Hindlimb muscle (tissue), 1 donor: ENCODE data around the gene OPN1LW. TPM values are rescaled to one million over a fixed set of nuclear protein-coding genes. Genes with fewer than 3 reads are reported as not detected.
"Not testable (repeated sequence)": the region's sequence is repeated elsewhere in the genome, so short reads cannot be mapped to it uniquely, and the experiment has no call there.

Experiments used
- DNase-seq: peaks from one replicate; pipeline ENCODE4 v3.0.0-alpha.2; 2013
- polyA plus RNA-seq: library from polyadenylated mRNA; unstranded; fragments of 120-200 nt; gene quantifications from one replicate; pipeline ENCODE4 v1.2.1, GENCODE V29; 2013; ENCODE audit not compliant: insufficient read length

Gene OPN1LW
- polyA plus RNA-seq, 1 donor: not detected

- DNase-seq: no peak
Measured at GRCh38 chrX:154135458-154136229, 8.4 kb upstream of the OPN1LW start.

DNA sequence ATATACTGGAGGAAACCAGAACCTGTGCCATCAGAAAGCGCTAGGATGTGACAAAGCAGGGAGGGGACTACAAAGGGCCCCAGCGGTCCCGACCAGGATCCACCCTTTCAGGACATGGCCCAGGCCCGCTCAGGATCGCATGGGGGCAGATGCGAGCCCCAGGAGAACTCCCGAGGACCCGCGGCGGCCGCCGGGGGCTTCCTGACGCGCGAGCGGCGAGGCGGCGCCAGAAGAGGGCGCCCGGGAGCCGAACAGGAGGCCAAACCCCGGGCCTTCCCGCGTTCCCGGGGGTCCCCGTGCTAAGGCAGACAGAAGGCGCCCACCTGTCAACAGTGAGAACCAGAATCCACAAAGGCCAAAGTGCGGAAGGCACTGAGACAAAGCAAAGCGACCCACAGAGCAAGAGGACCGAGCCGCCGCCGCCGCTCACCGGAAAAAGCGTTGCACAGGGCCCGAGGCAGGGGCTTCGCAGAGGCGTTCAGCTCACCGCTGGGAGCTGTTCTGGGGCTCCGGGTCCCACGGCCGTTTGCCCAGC is 7.3 kb upstream of the OPN1LW start:
- peak; percentile 57 for DNase-seq

- no peak for DNase-seq
Measured at GRCh38 chrX:154138857-154139256, 5.2 kb upstream of the OPN1LW start.

- DNase-seq: no peak
Measured at GRCh38 chrX:154140206-154140605, 3.8 kb upstream of the OPN1LW start.

GRCh38 chrX:154140742-154141141 is 3.3 kb upstream of the OPN1LW start:
- DNase-seq: no peak

DNA sequence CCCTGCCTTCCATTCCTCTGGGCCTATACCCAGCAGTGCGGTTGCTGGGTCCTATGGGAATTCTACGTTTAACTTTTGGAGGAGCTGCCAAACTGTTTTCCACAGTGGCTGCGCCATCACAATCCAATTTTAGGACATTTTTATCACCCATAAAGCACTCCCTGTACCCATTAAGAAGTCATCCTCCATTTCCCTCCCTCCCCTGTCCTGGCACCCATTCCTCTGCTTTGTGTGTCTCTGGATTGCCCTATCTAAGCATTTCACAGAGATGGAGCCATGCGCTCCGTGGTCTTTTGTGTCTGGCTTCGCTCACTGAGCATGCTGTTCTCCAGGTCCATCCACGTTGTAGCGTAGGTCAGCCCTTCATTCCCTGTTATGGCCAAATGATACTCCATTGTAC is 1.7 kb upstream of the OPN1LW start:
- no peak for DNase-seq

- no peak for DNase-seq
Measured at GRCh38 chrX:154142950-154143745, 895 bp upstream of the OPN1LW start.

DNA sequence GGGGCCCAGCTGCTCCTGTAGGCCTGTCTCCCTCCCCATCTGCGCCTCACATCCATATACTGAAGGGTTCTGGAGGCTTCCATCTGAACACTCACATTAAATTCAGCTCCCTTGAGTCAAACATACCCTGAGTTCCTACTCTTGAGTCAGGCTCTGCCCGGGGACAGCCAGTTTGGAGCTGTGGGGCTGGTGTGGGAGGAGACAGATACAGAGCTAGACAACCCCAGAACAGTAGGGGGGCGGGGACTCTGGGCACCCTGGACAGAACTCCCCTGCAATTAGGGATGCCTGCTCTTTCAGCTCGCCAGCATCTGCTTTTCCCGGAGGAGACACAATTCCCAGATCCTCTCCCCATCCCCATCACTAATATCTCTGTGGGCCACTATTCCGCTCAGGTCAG is 7.0 kb downstream of the OPN1LW start:
- DNase-seq: not testable (repeated sequence)

DNA sequence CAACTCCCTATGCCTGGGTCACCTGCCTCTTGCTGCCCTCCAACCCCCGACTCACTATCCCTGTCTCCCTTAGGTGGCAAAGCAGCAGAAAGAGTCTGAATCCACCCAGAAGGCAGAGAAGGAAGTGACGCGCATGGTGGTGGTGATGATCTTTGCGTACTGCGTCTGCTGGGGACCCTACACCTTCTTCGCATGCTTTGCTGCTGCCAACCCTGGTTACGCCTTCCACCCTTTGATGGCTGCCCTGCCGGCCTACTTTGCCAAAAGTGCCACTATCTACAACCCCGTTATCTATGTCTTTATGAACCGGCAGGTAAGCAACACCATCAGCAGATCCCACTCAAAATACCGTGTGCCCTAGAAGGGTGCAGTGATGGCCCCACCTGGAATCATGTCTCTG is 12.2 kb downstream of the OPN1LW start:
- DNase-seq: not testable (repeated sequence)

- DNase-seq: not testable (repeated sequence)
Measured at GRCh38 chrX:154157207-154157606, 13.2 kb downstream of the OPN1LW start.

DNA sequence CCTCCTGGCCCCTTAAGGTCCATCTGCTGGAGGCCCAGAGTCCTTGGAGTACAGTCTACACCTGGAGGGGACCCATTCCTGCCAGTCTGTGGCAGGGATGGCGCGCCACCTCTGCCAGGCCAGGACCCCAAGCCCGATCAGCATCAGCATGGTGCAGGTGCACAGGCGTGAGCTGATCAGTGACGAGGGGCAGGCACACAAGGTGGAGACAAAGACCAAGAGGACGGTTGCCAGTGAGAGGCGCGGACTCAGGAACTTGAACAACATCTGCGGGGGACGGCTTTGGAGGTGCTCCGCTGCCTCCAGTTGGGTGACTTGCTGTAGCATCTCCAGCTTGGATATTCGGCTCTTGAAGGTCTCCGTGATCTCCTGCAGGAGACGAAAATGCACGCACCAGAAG is 15.3 kb downstream of the OPN1LW start:
- not testable (repeated sequence) for DNase-seq

DNA sequence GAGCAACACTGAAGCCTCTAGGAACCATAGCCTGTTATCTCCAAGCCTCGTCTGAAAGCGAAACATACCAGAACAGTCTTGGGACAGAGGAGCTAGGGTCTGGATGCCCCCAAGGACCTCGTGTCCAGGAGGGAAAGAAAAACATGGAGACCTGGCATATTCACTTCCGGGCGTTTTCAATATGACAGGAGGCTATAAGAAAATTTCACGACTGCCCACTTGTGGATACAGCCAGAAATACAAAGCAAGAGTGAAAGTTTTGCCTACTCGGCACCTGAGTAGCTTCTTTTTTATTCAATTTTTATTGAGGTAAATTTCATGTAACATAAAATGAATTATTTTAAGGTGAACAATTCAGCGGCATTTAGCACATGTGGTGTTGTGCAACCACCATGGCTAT is 20.9 kb downstream of the OPN1LW start:
- not testable (repeated sequence) for DNase-seq

GRCh38 chrX:154168384-154168783 is 24.3 kb downstream of the OPN1LW start:
- DNase-seq: not testable (repeated sequence)

- not testable (repeated sequence) for DNase-seq
Measured at GRCh38 chrX:154172535-154172943, 28.5 kb downstream of the OPN1LW start.

- not testable (repeated sequence) for DNase-seq
Measured at GRCh38 chrX:154174356-154174755, 30.3 kb downstream of the OPN1LW start.

DNA sequence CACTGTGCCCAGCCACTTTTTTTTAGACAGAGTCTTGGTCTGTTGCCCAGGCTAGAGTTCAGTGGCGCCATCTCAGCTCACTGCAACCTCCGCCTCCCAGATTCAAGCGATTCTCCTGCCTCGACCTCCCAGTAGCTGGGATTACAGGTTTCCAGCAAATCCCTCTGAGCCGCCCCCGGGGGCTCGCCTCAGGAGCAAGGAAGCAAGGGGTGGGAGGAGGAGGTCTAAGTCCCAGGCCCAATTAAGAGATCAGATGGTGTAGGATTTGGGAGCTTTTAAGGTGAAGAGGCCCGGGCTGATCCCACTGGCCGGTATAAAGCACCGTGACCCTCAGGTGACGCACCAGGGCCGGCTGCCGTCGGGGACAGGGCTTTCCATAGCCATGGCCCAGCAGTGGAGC is 38.3 kb downstream of the OPN1LW start, which contains the start of gene OPN1MW:
TSS of gene OPN1MW (plus strand) at position 301 of the 400 bp plus-strand sequence. CDS start at position 383, 82 bp downstream.
- not testable (repeated sequence) for DNase-seq

DNA sequence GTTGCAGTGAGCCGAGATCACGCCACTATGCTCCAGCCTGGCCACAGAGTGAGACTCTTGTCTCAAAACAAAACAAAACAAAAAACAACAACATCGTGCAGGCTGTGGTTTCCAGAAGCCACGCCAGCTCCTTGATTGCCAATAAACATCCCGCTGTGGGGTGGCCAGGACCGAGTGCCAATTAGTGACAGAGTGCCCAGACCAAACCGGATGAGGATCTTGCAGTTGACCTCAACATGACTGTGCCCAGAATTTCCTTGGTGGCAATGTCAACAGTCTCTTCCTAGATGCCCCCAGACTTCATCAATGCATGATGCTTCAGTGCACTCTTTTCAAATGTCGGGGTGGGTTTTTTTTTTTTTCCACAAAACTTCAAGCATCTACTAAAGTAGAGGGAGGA is 39.8 kb downstream of the OPN1LW start:
- not testable (repeated sequence) for DNase-seq

DNA sequence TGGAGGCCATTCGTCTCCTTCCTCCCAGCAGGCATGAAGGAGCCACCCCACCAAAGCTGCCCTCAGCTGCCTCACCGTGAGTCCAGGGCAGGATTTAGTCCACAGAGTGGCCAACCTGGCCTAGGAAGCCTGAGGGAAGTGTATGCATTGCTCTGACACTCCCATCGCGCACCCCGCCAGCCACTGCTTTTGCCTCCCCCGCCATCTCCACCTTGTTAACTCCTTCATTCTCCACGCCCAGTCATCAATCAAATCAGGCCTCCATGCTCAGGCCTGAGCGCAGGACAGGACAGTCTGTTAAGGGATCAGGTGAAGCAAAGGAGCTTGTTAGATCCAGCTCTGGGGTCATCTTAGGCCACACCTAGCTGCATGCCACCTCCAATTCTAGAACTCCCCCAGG is 48.8 kb downstream of the OPN1LW start:
- DNase-seq: not testable (repeated sequence)

DNA sequence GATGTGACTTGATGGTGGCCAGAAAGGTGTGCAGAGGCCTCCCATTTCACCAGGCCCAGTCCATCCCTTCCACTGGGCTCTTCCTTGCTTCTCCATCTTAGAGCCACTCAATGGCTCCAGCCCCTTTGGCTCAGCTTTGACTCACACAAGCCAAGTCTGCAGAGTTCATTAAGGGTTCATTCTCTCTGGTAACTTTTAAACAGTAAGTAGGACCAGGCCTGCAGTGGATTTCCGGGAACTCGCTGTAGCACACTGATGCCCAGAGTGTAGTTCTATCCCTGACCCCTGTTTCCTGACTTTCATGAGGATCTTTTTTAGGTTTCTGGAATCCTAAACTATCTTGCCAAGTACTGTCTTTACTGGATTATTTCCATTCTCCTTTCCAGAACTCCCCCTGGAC is 50.3 kb downstream of the OPN1LW start:
- DNase-seq: not testable (repeated sequence)

- not testable (repeated sequence) for DNase-seq
Measured at GRCh38 chrX:154196466-154196865, 52.4 kb downstream of the OPN1LW start.
